Suprapubic skin (tissue), 4 donors: ENCODE measurements around the gene SHC3. TPM values are rescaled to one million over a fixed set of nuclear protein-coding genes. Genes with fewer than 3 reads are reported as not detected.
A peak's percentile ranks its signal among the peaks of the same experiment; 100 is the strongest.

Source experiments
- DNase-seq, 2 donors: peaks; one replicate each; pipeline ENCODE4 v3.0.0-alpha.2; 2019; ENCODE audit warnings: low spot score in 2 of 2
- H3K27ac ChIP-seq: fragments of 200-600 bp; sonication (generic); one replicate; pipeline ENCODE4 v1.5.1; 2019
- H3K27me3 ChIP-seq: fragments of 200-600 bp; sonication (generic); one replicate; pipeline ENCODE4 v1.5.1; 2019
- H3K36me3 ChIP-seq: fragments of 200-600 bp; sonication (generic); one replicate; pipeline ENCODE4 v1.5.1; 2019
- H3K4me1 ChIP-seq: fragments of 200-600 bp; sonication (generic); one replicate; pipeline ENCODE4 v1.5.1; 2019
- H3K4me3 ChIP-seq: fragments of 200-600 bp; sonication (generic); one replicate; pipeline ENCODE4 v1.5.1; 2019; ENCODE audit warnings: mild to moderate bottlenecking
- H3K9me3 ChIP-seq: fragments of 200-600 bp; sonication (generic); one replicate; pipeline ENCODE4 v1.5.1; 2019
- CTCF ChIP-seq, 2 donors: fragments of 200-600 bp in 1 of 2; fragments of 450-650 bp in 1 of 2; sonication (generic) in 1 of 2; IDR thresholded peaks; one replicate each; pipeline ENCODE4 v1.5.1; 2016 to 2019; ENCODE audit warnings: antibody characterized with exemption in 2 of 2, mild to moderate bottlenecking in 1 of 2, moderate library complexity in 1 of 2
- EP300 ChIP-seq: sonication (generic); formaldehyde crosslinking; IDR thresholded peaks from one replicate; pipeline ENCODE4 v1.6.1; 2017; ENCODE audit warnings: antibody characterized with exemption
- POLR2A ChIP-seq, 2 donors: fragments of 450-650 bp; IDR thresholded peaks; one replicate each; pipeline ENCODE4 v1.6.1; 2017; ENCODE audit warnings: antibody characterized with exemption in 2 of 2, mild to moderate bottlenecking in 2 of 2, moderate library complexity in 2 of 2
- POLR2AphosphoS5 ChIP-seq, 3 donors: sonication (generic); formaldehyde crosslinking; IDR thresholded peaks; one replicate each; pipeline ENCODE4 v1.6.1; 2017; ENCODE audit warnings: antibody characterized with exemption in 3 of 3
- WGBS: methylation state at CpG from one replicate; pipeline ENCODE4 v1.1.5; 2018; 5-methylcytosine and 5-hydroxymethylcytosine counted together
- total RNA-seq, 4 donors: library from RNA; depleted of rRNA; stranded (reverse); fragments of >200 nt; gene quantifications; one replicate each; pipeline ENCODE4 v1.1.0, GENCODE V29; 2016

The SHC3 gene
- total RNA-seq, 4 donors from 2014 or later, result 1.7 to 6.0 (median 3.2) TPM

- WGBS, result 91% methylated on average over 4 of the region's 4 CpGs
- H3K4me3 ChIP-seq, result no peak overlapping the region
Measured at GRCh38 chr9:89044881-89045280, 133.7 kb downstream of the SHC3 start.

GRCh38 chr9:89044104-89044503 lies 134.5 kb downstream of the SHC3 start:
- H3K27me3 ChIP-seq, result no peaks in the 10 kb centered on the region
- WGBS, result 79% methylated on average over 2 of the region's 2 CpGs
- no peaks in the 10 kb centered on the region for H3K9me3 ChIP-seq
- DNase-seq, result no peak
- TF ChIP-seq POLR2A (IDR thresholded peaks at IDR 0.05), result no peak
- no peak for TF ChIP-seq EP300
- TF ChIP-seq CTCF (IDR thresholded peaks at IDR 0.05), result no peak
- TF ChIP-seq POLR2AphosphoS5 (IDR thresholded peaks at IDR 0.05), result no peak
- no peak overlapping the region for H3K4me3 ChIP-seq
- H3K4me1 ChIP-seq, result peaks cover 6% of the 10 kb centered on the region
- H3K36me3 ChIP-seq, result no peaks in the 10 kb centered on the region
- H3K27ac ChIP-seq, result no peak overlapping the region

More at GRCh38 chr9:89044881-89045280, 133.7 kb downstream of the SHC3 start:
- Histone ChIP-seq H3K36me3 (no peaks in the 10 kb centered on the region), H3K27ac (no peak overlapping the region), H3K9me3 (no peaks in the 10 kb centered on the region), H3K4me1 (peaks cover 5% of the 10 kb centered on the region), H3K27me3 (no peaks in the 10 kb centered on the region)
- TF ChIP-seq POLR2AphosphoS5 (IDR thresholded peaks at IDR 0.05) (no peak), CTCF (IDR thresholded peaks at IDR 0.05) (no peak), EP300 (no peak), POLR2A (IDR thresholded peaks at IDR 0.05) (no peak)
- DNase-seq, result no peak

- no peaks in the 10 kb centered on the region for H3K9me3 ChIP-seq
- 90% methylated on average over 9 of the region's 9 CpGs for WGBS
- peaks cover 16% of the 10 kb centered on the region for H3K4me1 ChIP-seq
- TF ChIP-seq CTCF (IDR thresholded peaks at IDR 0.05), result no peak
- H3K36me3 ChIP-seq, result no peaks in the 10 kb centered on the region
- no peak for DNase-seq
- no peaks in the 10 kb centered on the region for H3K27me3 ChIP-seq
- H3K4me3 ChIP-seq, result no peak overlapping the region
- peak overlapping the region; percentile 21 for H3K27ac ChIP-seq
Measured at GRCh38 chr9:89042984-89043383, 135.6 kb downstream of the SHC3 start.

GRCh38 chr9:89039664-89040063 lies 139.0 kb downstream of the SHC3 start:
- TF ChIP-seq CTCF (IDR thresholded peaks at IDR 0.05), result no peak
- no peak for TF ChIP-seq POLR2AphosphoS5 (IDR thresholded peaks at IDR 0.05)
- no peak for TF ChIP-seq POLR2A (IDR thresholded peaks at IDR 0.05)
- TF ChIP-seq EP300, result no peak
- Histone ChIP-seq H3K36me3 (no peaks in the 10 kb centered on the region), H3K9me3 (no peaks in the 10 kb centered on the region), H3K4me1 (peaks cover 19% of the 10 kb centered on the region), H3K27me3 (no peaks in the 10 kb centered on the region), H3K4me3 (no peak overlapping the region), H3K27ac (no peak overlapping the region)
- DNase-seq, result no peak
- 96% methylated on average over 2 of the region's 2 CpGs for WGBS

- Histone ChIP-seq H3K27ac (peak overlapping the region; percentile 52), H3K4me3 (no peak overlapping the region), H3K36me3 (no peaks in the 10 kb centered on the region), H3K27me3 (no peaks in the 10 kb centered on the region), H3K4me1 (peaks cover 19% of the 10 kb centered on the region), H3K9me3 (no peaks in the 10 kb centered on the region)
- 68% methylated on average over 4 of the region's 4 CpGs for WGBS
- no peak for DNase-seq
- TF ChIP-seq EP300, result no peak
- no peak for TF ChIP-seq CTCF (IDR thresholded peaks at IDR 0.05)
- no peak for TF ChIP-seq POLR2AphosphoS5 (IDR thresholded peaks at IDR 0.05)
Measured at GRCh38 chr9:89039104-89039465, 139.5 kb downstream of the SHC3 start.
